Liver (tissue), 9 donors: ENCODE data around the gene MAMDC2. TPM values are rescaled to one million over a fixed set of nuclear protein-coding genes. Genes with fewer than 3 reads are reported as not detected.

Source experiments
- DNase-seq: peaks from one replicate; pipeline ENCODE4 v3.0.0-alpha.2; 2017; ENCODE audit warnings: low spot score
- H3K27ac ChIP-seq, 2 donors: one replicate each; pipeline ENCODE4 v1.7.0; 2013; ENCODE audit warnings: inconsistent platforms in 2 of 2, low read length in 2 of 2, control low read depth in 1 of 2, low read depth in 1 of 2, mild to moderate bottlenecking in 1 of 2
- H3K27me3 ChIP-seq, 4 donors: one replicate each; pipeline versions ENCODE4 v1.6.1 to v1.7.0; 2013; ENCODE audit warnings: low read length in 3 of 4, inconsistent platforms in 1 of 4, mild to moderate bottlenecking in 1 of 4, moderate library complexity in 1 of 4; ENCODE audit not compliant: control insufficient read depth in 4 of 4, insufficient read depth in 4 of 4
- H3K36me3 ChIP-seq, 4 donors: one replicate each; pipeline versions ENCODE4 v1.6.1 to v1.7.0; 2013; ENCODE audit warnings: low read length in 3 of 4, mild to moderate bottlenecking in 3 of 4, low read depth in 1 of 4, moderate library complexity in 1 of 4; ENCODE audit not compliant: control insufficient read depth in 4 of 4, insufficient read depth in 3 of 4
- H3K4me1 ChIP-seq, 4 donors: one replicate each; pipeline versions ENCODE4 v1.6.1 to v1.7.0; 2013; ENCODE audit warnings: low read length in 3 of 4, mild to moderate bottlenecking in 3 of 4, moderate library complexity in 1 of 4; ENCODE audit not compliant: control insufficient read depth in 4 of 4, insufficient read depth in 4 of 4
- H3K4me3 ChIP-seq, 3 donors: one replicate each; pipeline versions ENCODE4 v1.6.1 to v1.7.0; 2013; ENCODE audit warnings: low read length in 3 of 3, control low read depth in 1 of 3, low read depth in 1 of 3, mild to moderate bottlenecking in 1 of 3
- H3K9ac ChIP-seq, 2 donors: one replicate each; pipeline ENCODE4 v1.7.0; 2013; ENCODE audit warnings: low read length in 2 of 2, mild to moderate bottlenecking in 2 of 2, moderate library complexity in 2 of 2, control low read depth in 1 of 2, low read depth in 1 of 2
- H3K9me3 ChIP-seq, 4 donors: one replicate each; pipeline versions ENCODE4 v1.6.1 to v1.7.0; 2013; ENCODE audit warnings: low read length in 3 of 4; ENCODE audit not compliant: control insufficient read depth in 4 of 4
- EGR1 ChIP-seq, 2 donors: IDR thresholded peaks; 2 replicates each; pipeline ENCODE4 v1.6.1; 2016 to 2018; ENCODE audit warnings: antibody characterized with exemption in 2 of 2, low read depth in 2 of 2
- FOXA2 ChIP-seq: IDR thresholded peaks from 2 replicates; pipeline ENCODE4 v1.6.1; 2016; ENCODE audit warnings: antibody characterized with exemption
- HNF4A ChIP-seq, 2 donors: conservative IDR thresholded peaks; 2 replicates each; pipeline ENCODE4 v1.6.1; 2016; ENCODE audit warnings: antibody characterized with exemption in 2 of 2, mild to moderate bottlenecking in 2 of 2
- HNF4G ChIP-seq: IDR thresholded peaks from 2 replicates; pipeline ENCODE4 v1.6.1; 2016; ENCODE audit warnings: antibody characterized with exemption
- JUND ChIP-seq, 2 donors: IDR thresholded peaks; 2 replicates each; pipeline ENCODE4 v1.6.1; 2016; ENCODE audit warnings: antibody characterized with exemption in 2 of 2
- NR2F2 ChIP-seq: IDR thresholded peaks from 2 replicates; pipeline ENCODE4 v1.6.1; 2016; ENCODE audit warnings: antibody characterized with exemption
- RAD21 ChIP-seq, 2 donors: IDR thresholded peaks; 2 replicates each; pipeline ENCODE4 v1.6.1; 2016; ENCODE audit warnings: antibody characterized with exemption in 2 of 2, mild to moderate bottlenecking in 2 of 2
- RXRA ChIP-seq, 2 donors: IDR thresholded peaks; 2 replicates each; pipeline ENCODE4 v1.6.1; 2017 to 2018; ENCODE audit warnings: antibody characterized with exemption in 2 of 2, mild to moderate bottlenecking in 1 of 2
- SP1 ChIP-seq: IDR thresholded peaks from 2 replicates; pipeline ENCODE4 v1.6.1; 2018; ENCODE audit warnings: antibody characterized with exemption, mild to moderate bottlenecking
- TAF1 ChIP-seq: conservative IDR thresholded peaks from 2 replicates; pipeline ENCODE4 v1.6.1; 2016; ENCODE audit warnings: antibody characterized with exemption, mild to moderate bottlenecking
- YY1 ChIP-seq: IDR thresholded peaks from 2 replicates; pipeline ENCODE4 v1.6.1; 2016; ENCODE audit warnings: antibody characterized with exemption, mild to moderate bottlenecking
- WGBS: extraction: QIAGEN DNeasy Blood & Tissue Kit; methylation state at CpG from one replicate; pipeline ENCODE4 v1.1.7; 2013; 5-methylcytosine and 5-hydroxymethylcytosine counted together
- polyA plus RNA-seq, 2 donors: library from polyadenylated mRNA; stranded (reverse) in 1 of 2; unstranded in 1 of 2; fragments of 200-250 nt in 1 of 2; fragments of >200 nt in 1 of 2; fragmentation: Nextera tagmentation in 1 of 2; extraction: Ambion mirVana in 1 of 2; gene quantifications; one replicate each; pipeline versions ENCODE4 v1.2.1 to v1.2.3, GENCODE V29; 2013 to 2015
- total RNA-seq, 2 donors: library from RNA; depleted of rRNA; stranded (reverse); fragments of >200 nt; gene quantifications; one replicate each; pipeline ENCODE4 v1.2.3, GENCODE V29; 2014
- TF ChIP-seq, protein P1 (sequence below): IDR thresholded peaks from 2 replicates; pipeline ENCODE4 v1.6.1; 2016; ENCODE audit warnings: antibody characterized with exemption
- TF ChIP-seq, protein P2 (sequence below): IDR thresholded peaks from 2 replicates; pipeline ENCODE4 v1.6.1; 2016; ENCODE audit warnings: antibody characterized with exemption, mild to moderate bottlenecking
- TF ChIP-seq, protein P3 (sequence below): IDR thresholded peaks from 2 replicates; pipeline ENCODE4 v1.6.1; 2016; ENCODE audit warnings: antibody characterized with exemption
- TF ChIP-seq, protein P4 (sequence below): IDR thresholded peaks from 2 replicates; pipeline ENCODE4 v1.6.1; 2016; ENCODE audit warnings: antibody characterized with exemption
- TF ChIP-seq, protein P5 (sequence below): fragments of 150-350 bp; IDR thresholded peaks from 2 replicates; pipeline ENCODE4 v1.5.1; 2017; ENCODE audit warnings: improper control_type of control experiment, low read depth, low read length; ENCODE audit not compliant: missing input control
- donor health status: healthy.
- donor health status: healthy.
- donor health status: healthy.
- donor health status: healthy.
- donor health status: healthy.

The MAMDC2 gene
- total and polyA plus RNA-seq, 4 donors: 0.28 to 4.4 (median 1.0) TPM

DNA sequence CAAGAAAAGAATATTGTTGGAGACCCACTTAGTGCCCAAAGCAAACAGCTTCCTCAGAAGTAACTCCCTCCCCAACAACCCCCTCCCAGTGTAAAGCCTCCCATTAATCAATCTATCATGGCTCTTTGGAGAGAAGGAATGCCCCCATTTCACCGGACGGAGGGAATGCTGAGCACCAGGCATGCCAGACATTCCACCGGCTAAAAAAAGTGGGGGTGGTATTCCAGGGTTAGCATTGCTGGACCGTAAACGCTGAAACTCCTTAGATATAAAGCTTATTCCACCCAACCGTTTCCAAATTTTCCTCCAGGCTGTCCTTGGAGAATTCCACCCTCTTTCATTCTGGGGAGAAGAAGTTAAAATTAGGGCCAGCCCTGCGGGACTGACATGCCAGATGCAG, 363 bp upstream of the MAMDC2 start:
- peaks cover 3 to 13% (median 6%) of the 10 kb centered on the region in 4 donors for H3K4me1 ChIP-seq
- H3K27me3 ChIP-seq: peaks cover 0 to 14% (median under 1%) of the 10 kb centered on the region in 4 donors
- H3K27ac ChIP-seq: no peak overlapping the region
- H3K9me3 ChIP-seq: peaks cover 0 to 1% (median under 1%) of the 10 kb centered on the region in 4 donors
- no peak for DNase-seq
- WGBS: 32% methylated on average over 7 of the region's 7 CpGs
- peak overlapping the region in 1 of 3 donors; percentile 38 for H3K4me3 ChIP-seq
- TF ChIP-seq RAD21 (IDR thresholded peaks at IDR 0.05) (no peak), NR2F2 (no peak), HNF4G (no peak), TAF1 (no peak), RXRA (IDR thresholded peaks at IDR 0.05) (no peak), EGR1 (IDR thresholded peaks at IDR 0.05; ENCODE audit: low read depth in 2 of 2) (no peak), HNF4A (conservative IDR thresholded peaks at IDR 0.05) (no peak), SP1 (no peak), FOXA2 (no peak), JUND (IDR thresholded peaks at IDR 0.05) (no peak)
- TF ChIP-seq, protein P1, sequence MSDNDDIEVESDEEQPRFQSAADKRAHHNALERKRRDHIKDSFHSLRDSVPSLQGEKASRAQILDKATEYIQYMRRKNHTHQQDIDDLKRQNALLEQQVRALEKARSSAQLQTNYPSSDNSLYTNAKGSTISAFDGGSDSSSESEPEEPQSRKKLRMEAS: no peak
- TF ChIP-seq, protein P2, sequence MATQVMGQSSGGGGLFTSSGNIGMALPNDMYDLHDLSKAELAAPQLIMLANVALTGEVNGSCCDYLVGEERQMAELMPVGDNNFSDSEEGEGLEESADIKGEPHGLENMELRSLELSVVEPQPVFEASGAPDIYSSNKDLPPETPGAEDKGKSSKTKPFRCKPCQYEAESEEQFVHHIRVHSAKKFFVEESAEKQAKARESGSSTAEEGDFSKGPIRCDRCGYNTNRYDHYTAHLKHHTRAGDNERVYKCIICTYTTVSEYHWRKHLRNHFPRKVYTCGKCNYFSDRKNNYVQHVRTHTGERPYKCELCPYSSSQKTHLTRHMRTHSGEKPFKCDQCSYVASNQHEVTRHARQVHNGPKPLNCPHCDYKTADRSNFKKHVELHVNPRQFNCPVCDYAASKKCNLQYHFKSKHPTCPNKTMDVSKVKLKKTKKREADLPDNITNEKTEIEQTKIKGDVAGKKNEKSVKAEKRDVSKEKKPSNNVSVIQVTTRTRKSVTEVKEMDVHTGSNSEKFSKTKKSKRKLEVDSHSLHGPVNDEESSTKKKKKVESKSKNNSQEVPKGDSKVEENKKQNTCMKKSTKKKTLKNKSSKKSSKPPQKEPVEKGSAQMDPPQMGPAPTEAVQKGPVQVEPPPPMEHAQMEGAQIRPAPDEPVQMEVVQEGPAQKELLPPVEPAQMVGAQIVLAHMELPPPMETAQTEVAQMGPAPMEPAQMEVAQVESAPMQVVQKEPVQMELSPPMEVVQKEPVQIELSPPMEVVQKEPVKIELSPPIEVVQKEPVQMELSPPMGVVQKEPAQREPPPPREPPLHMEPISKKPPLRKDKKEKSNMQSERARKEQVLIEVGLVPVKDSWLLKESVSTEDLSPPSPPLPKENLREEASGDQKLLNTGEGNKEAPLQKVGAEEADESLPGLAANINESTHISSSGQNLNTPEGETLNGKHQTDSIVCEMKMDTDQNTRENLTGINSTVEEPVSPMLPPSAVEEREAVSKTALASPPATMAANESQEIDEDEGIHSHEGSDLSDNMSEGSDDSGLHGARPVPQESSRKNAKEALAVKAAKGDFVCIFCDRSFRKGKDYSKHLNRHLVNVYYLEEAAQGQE: no peak
- TF ChIP-seq, protein P3, sequence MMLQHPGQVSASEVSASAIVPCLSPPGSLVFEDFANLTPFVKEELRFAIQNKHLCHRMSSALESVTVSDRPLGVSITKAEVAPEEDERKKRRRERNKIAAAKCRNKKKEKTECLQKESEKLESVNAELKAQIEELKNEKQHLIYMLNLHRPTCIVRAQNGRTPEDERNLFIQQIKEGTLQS: no peak
- TF ChIP-seq, protein P4, sequence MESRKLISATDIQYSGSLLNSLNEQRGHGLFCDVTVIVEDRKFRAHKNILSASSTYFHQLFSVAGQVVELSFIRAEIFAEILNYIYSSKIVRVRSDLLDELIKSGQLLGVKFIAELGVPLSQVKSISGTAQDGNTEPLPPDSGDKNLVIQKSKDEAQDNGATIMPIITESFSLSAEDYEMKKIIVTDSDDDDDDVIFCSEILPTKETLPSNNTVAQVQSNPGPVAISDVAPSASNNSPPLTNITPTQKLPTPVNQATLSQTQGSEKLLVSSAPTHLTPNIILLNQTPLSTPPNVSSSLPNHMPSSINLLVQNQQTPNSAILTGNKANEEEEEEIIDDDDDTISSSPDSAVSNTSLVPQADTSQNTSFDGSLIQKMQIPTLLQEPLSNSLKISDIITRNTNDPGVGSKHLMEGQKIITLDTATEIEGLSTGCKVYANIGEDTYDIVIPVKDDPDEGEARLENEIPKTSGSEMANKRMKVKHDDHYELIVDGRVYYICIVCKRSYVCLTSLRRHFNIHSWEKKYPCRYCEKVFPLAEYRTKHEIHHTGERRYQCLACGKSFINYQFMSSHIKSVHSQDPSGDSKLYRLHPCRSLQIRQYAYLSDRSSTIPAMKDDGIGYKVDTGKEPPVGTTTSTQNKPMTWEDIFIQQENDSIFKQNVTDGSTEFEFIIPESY: no peak
- H3K36me3 ChIP-seq: no peaks in the 10 kb centered on the region
- no peak overlapping the region for H3K9ac ChIP-seq

DNA sequence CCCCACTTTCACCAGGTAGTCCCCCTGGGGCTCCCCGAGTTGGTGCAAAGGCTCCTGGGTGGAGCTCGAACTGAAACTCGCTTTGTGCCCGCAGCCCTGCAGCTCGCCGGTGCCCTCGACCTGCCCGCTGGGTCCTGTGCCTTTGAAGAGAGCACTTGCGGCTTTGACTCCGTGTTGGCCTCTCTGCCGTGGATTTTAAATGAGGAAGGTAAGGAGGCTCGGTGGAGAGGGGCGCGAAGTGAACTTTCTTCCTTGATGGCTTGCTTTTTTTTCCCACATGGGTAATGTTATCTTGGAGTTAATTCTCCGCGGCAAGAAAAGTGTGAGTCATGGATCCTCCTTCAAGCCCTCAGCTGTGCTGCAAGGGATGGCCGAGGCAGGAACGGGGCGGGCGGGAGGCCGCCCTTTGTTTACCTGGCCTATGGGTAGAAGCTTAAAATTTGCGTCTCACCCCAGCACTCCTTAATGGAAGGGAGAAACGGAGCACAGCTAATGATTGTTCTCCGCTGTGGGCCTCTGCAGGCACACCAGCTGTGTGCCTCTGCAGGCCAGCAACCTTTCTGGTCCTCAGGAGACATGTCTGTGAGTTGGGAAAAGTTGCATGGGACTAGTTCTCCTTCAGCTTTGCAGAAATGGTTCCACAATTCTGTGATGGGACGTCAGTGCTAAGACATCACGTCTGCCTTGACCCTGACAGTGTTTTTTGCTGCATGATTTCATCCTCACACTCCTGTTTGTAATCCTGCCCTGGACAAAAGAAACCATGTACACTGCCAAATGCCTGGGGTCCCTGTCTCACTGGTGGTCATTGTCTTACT, 1.1 kb downstream of the MAMDC2 start:
- no peak for DNase-seq
- Histone ChIP-seq H3K27ac (no peak overlapping the region), H3K9ac (no peak overlapping the region), H3K27me3 (peaks cover 0 to 14% (median under 1%) of the 10 kb centered on the region in 4 donors), H3K36me3 (no peaks in the 10 kb centered on the region), H3K4me1 (peaks cover 3 to 13% (median 6%) of the 10 kb centered on the region in 4 donors), H3K4me3 (peak overlapping the region in 2 of 3 donors; percentile 35 to 38), H3K9me3 (no peaks in the 10 kb centered on the region)
- WGBS: 24% methylated on average over 26 of the region's 26 CpGs
- TF ChIP-seq JUND (IDR thresholded peaks at IDR 0.05): no peak
- TF ChIP-seq TAF1: no peak
- TF ChIP-seq RAD21 (IDR thresholded peaks at IDR 0.05): no peak
- TF ChIP-seq, protein P2: no peak
- TF ChIP-seq, protein P1: no peak
- TF ChIP-seq, protein P4: no peak
- no peak for TF ChIP-seq HNF4G
- no peak for TF ChIP-seq RXRA (IDR thresholded peaks at IDR 0.05)
- TF ChIP-seq YY1: no peak
- TF ChIP-seq, protein P5, sequence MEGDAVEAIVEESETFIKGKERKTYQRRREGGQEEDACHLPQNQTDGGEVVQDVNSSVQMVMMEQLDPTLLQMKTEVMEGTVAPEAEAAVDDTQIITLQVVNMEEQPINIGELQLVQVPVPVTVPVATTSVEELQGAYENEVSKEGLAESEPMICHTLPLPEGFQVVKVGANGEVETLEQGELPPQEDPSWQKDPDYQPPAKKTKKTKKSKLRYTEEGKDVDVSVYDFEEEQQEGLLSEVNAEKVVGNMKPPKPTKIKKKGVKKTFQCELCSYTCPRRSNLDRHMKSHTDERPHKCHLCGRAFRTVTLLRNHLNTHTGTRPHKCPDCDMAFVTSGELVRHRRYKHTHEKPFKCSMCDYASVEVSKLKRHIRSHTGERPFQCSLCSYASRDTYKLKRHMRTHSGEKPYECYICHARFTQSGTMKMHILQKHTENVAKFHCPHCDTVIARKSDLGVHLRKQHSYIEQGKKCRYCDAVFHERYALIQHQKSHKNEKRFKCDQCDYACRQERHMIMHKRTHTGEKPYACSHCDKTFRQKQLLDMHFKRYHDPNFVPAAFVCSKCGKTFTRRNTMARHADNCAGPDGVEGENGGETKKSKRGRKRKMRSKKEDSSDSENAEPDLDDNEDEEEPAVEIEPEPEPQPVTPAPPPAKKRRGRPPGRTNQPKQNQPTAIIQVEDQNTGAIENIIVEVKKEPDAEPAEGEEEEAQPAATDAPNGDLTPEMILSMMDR: no peak
